Measurements from ENCODE around the gene MRPS18B.

GRCh38 chr6:30611150-30611855, 6.3 kb upstream of the MRPS18B start:
- TF ChIP-seq, protein P1, sequence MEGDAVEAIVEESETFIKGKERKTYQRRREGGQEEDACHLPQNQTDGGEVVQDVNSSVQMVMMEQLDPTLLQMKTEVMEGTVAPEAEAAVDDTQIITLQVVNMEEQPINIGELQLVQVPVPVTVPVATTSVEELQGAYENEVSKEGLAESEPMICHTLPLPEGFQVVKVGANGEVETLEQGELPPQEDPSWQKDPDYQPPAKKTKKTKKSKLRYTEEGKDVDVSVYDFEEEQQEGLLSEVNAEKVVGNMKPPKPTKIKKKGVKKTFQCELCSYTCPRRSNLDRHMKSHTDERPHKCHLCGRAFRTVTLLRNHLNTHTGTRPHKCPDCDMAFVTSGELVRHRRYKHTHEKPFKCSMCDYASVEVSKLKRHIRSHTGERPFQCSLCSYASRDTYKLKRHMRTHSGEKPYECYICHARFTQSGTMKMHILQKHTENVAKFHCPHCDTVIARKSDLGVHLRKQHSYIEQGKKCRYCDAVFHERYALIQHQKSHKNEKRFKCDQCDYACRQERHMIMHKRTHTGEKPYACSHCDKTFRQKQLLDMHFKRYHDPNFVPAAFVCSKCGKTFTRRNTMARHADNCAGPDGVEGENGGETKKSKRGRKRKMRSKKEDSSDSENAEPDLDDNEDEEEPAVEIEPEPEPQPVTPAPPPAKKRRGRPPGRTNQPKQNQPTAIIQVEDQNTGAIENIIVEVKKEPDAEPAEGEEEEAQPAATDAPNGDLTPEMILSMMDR (IDR thresholded peaks at IDR 0.05; ENCODE audit: poor library complexity, severe bottlenecking), result no peak
- TF ChIP-seq TAF1 (IDR thresholded peaks at IDR 0.05; ENCODE audit: low read depth) (no peak), REST (IDR thresholded peaks at IDR 0.05; ENCODE audit: borderline replicate concordance) (no peak), EP300 (conservative IDR thresholded peaks at IDR 0.05; ENCODE audit: poor library complexity, severe bottlenecking) (no peak), EZH2 (IDR thresholded peaks at IDR 0.05; ENCODE audit: borderline replicate concordance, insufficient read depth, low read length, poor library complexity, severe bottlenecking) (no peak), RAD21 (conservative IDR thresholded peaks at IDR 0.05) (no peak), POLR2AphosphoS5 (IDR thresholded peaks at IDR 0.05) (no peak), SMC3 (conservative IDR thresholded peaks at IDR 0.05; ENCODE audit: poor library complexity) (no peak), MXI1 (conservative IDR thresholded peaks at IDR 0.05; ENCODE audit: poor library complexity, severe bottlenecking) (no peak)
